H1 (cell line): ENCODE results near the gene RIN3. TPM values are rescaled to one million over a fixed set of nuclear protein-coding genes. Genes with fewer than 3 reads are reported as not detected.

Experiments
- NANOG ChIP-seq: IDR thresholded peaks from 2 replicates; pipeline ENCODE4 v1.6.1; 2011; ENCODE audit warnings: low read length, low read depth, mild to moderate bottlenecking, inconsistent platforms; ENCODE audit not compliant: insufficient read depth, poor library complexity, severe bottlenecking
- SP2 ChIP-seq: IDR thresholded peaks from 2 replicates; pipeline ENCODE4 v1.6.1; 2012; ENCODE audit warnings: mild to moderate bottlenecking, low read length, inconsistent platforms
- polyA plus RNA-seq, 7 experiments: library from polyadenylated mRNA; depleted of rRNA in 3 of 7; stranded (reverse) in 5 of 7; unstranded in 2 of 7; fragments of >200 nt in 5 of 7; fragments of 200-250 nt in 2 of 7; gene quantifications; 1 replicate in 5 of 7; 2 replicates in 1 of 7; 4 replicates in 1 of 7; pipeline versions ENCODE4 v1.2.1 to v1.2.3, GENCODE V29; 2011 to 2013; ENCODE audit warnings: missing spikeins in 2 of 7, mixed read lengths in 2 of 7
- total RNA-seq: library from RNA; stranded (reverse); fragmentation: NEBNext Ultra II Directional; extraction: Animal tissue kit (Norgen Biotek cat#: 25700); gene quantifications from 2 replicates; pipeline ENCODE4 v1.2.1, GENCODE V29; 2021
- TF ChIP-seq, protein P1 (sequence below): IDR thresholded peaks from 2 replicates; pipeline ENCODE4 v1.6.1; 2012; ENCODE audit warnings: inconsistent platforms

The RIN3 gene
- total and polyA plus RNA-seq, 2 of the 8 experiments (the other 6 are each of a cell fraction or from before 2014, with no cell fraction given), result 0.59 to 1.5 TPM

DNA sequence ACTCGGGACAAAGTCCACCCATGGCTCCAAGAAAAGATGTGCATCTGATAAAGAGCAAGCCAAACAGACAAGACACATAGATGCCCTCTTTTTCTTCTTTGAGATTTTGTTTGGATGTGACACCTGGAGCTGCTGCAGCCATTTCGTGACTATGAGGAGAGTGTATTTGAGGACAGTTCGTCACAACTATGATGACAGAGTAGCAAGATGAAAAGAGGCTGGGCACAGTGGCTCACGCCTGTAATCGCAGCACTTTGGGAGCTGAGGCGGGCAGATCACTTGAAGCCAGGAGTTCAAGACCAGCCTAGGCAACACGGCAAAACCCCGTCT is 213.3 kb downstream of the RIN3 start (continued):
- no peak for TF ChIP-seq SP2
- TF ChIP-seq, protein P1, sequence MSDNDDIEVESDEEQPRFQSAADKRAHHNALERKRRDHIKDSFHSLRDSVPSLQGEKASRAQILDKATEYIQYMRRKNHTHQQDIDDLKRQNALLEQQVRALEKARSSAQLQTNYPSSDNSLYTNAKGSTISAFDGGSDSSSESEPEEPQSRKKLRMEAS, result no peak
- TF ChIP-seq NANOG, result no peak
